CD4-positive, alpha-beta T cell (primary cell): ENCODE results near the gene MEF2A. TPM values are rescaled to one million over a fixed set of nuclear protein-coding genes. Genes with fewer than 3 reads are reported as not detected.

Source experiments
- ATAC-seq: fragments of 200-7000 bp; cut with Tn5 transposase; one replicate; pipeline ENCODE4 v1.10.0; 2022; ENCODE audit warnings: mild to moderate bottlenecking; ENCODE audit not compliant: poor library complexity
- CTCF ChIA-PET: fragments of 350-600 bp; sonication (Branson Sonifier 250); formaldehyde crosslinking; loops from one replicate; lab custom pipeline; 2021; ENCODE audit warnings: antibody characterized with exemption, inconsistent platforms; lab: Charles Lee
- POLR2A ChIA-PET: fragments of 350-600 bp; sonication (Branson Sonifier 250); formaldehyde crosslinking; loops from one replicate; lab custom pipeline; 2021; ENCODE audit warnings: antibody characterized with exemption, inconsistent platforms; lab: Charles Lee
- DNase-seq, 14 experiments: peaks; one replicate each; pipeline ENCODE4 v3.0.0-alpha.2; 2013 to 2020; ENCODE audit warnings: mixed read lengths in 2 of 14
- H3K27ac ChIP-seq, 2 donors: one replicate each; pipeline versions ENCODE4 v1.5.1 to v1.7.0; 2013; ENCODE audit warnings: low read length in 2 of 2, low read depth in 1 of 2, mild to moderate bottlenecking in 1 of 2
- H3K27me3 ChIP-seq, 2 experiments: 1 replicate in 1 of 2; 2 replicates in 1 of 2; pipeline versions ENCODE4 v1.6.1 to v1.7.0; 2013; ENCODE audit warnings: low read length in 2 of 2, control low read depth in 1 of 2, mild to moderate bottlenecking in 1 of 2, moderate library complexity in 1 of 2; ENCODE audit not compliant: insufficient read depth in 2 of 2, control insufficient read depth in 1 of 2
- H3K36me3 ChIP-seq: one replicate; pipeline ENCODE4 v1.6.1; 2013; ENCODE audit warnings: low read length, control low read depth; ENCODE audit not compliant: insufficient read depth
- H3K4me1 ChIP-seq: one replicate; pipeline ENCODE4 v1.6.1; 2013; ENCODE audit warnings: low read length, control low read depth; ENCODE audit not compliant: insufficient read depth
- H3K4me3 ChIP-seq: one replicate; pipeline ENCODE4 v1.5.1; 2013; ENCODE audit warnings: mild to moderate bottlenecking, low read length, moderate library complexity
- H3K9me3 ChIP-seq, 2 experiments: 1 replicate in 1 of 2; 2 replicates in 1 of 2; pipeline versions ENCODE4 v1.6.1 to v1.7.0; 2013; ENCODE audit warnings: low read length in 2 of 2, mild to moderate bottlenecking in 2 of 2, control low read depth in 1 of 2, moderate library complexity in 1 of 2; ENCODE audit not compliant: control insufficient read depth in 1 of 2, insufficient read depth in 1 of 2
- H3K27ac Mint-ChIP-seq: one replicate; pipeline ENCODE4 v1.8.0; 2020; ENCODE audit warnings: mixed read lengths
- H3K27me3 Mint-ChIP-seq: one replicate; pipeline ENCODE4 v1.8.0; 2021; ENCODE audit warnings: mixed read lengths
- H3K36me3 Mint-ChIP-seq: one replicate; pipeline ENCODE4 v1.8.0; 2021; ENCODE audit warnings: low read depth, mixed read lengths
- H3K4me1 Mint-ChIP-seq: one replicate; pipeline ENCODE4 v1.8.0; 2021; ENCODE audit warnings: low read depth, mixed read lengths
- H3K4me3 Mint-ChIP-seq: one replicate; pipeline ENCODE4 v1.8.0; 2020; ENCODE audit warnings: mild to moderate bottlenecking, mixed read lengths
- H3K9me3 Mint-ChIP-seq: one replicate; pipeline ENCODE4 v1.8.0; 2020; ENCODE audit warnings: mixed read lengths
- intact Hi-C, 2 experiments: fragments of 100-400 bp; cut with DNase I in 1 of 2; cut with micrococcal nuclease in 1 of 2; formaldehyde crosslinking; loops; one replicate each; pipeline versions ENCODE4 v1.15.1 to v1.9.0; 2023 to 2025; cut with DNase I, micrococcal nuclease
- total RNA-seq, 174 experiments: library from RNA in 2 of 174; stranded (reverse) in 2 of 174; gene quantifications; one replicate each; pipeline ENCODE4 v1.2.3 and lab custom pipeline; 2021 to 2026
- TF ChIP-seq, protein P1 (sequence below): fragments of 200-600 bp; IDR thresholded peaks from one replicate; pipeline ENCODE4 v1.8.0; 2022; ENCODE audit warnings: antibody characterized with exemption, mild to moderate bottlenecking

The MEF2A gene
- total RNA-seq, 2 experiments from 2014 or later: 23.2 to 24.9 TPM

DNA sequence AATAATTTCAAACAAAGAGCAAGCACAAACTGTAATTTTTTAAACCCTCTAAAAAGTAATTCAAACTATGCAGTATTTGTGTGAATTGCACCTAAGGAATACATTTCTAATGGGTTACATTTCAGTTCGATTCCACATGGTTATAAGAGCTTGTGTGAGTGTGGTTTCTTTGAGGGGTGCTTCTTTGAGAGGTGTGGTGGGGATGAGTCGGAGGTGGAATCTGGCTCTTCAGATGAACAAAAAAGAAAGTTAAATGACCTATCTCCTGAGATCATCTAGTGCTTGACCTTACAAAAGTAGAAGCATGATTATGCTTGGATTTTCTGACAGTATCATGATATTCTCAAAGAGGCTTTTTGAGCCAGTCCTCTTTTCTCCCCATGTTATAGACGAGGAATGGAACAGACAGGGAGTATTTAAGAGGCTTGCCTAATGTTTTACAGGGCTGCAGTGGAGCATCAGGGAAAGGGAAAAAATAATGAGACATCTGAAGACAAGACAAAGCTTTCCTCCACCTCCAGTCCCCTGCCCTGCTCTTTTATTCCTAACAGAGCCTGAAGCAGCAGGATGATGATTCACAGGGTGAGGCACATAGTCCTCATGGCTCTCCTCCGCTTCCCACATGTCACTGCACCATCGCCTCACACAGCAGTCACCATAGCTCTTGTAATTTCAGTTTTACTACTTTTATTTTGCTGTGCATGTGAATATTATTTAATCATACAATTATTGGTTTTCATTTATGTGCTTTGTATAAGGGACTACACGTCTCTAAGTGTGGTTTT lies 85.4 kb downstream of the MEF2A start:
- peaks cover 13% of the 10 kb centered on the region for H3K4me1 Mint-ChIP-seq
- Histone ChIP-seq H3K9me3 (peaks cover 0 to 7% of the 10 kb centered on the region in 2 experiments), H3K36me3 (peaks cover 34% of the 10 kb centered on the region), H3K4me3 (no peak overlapping the region), H3K27me3 (no peaks in the 10 kb centered on the region), H3K27ac (no peak overlapping the region), H3K4me1 (no peaks in the 10 kb centered on the region)
- H3K36me3 Mint-ChIP-seq: peaks cover 48% of the 10 kb centered on the region
- no peak overlapping the region for H3K4me3 Mint-ChIP-seq
- POLR2A ChIA-PET: no interaction called here
- H3K27ac Mint-ChIP-seq: no peak overlapping the region
- CTCF ChIA-PET: interaction anchor here (1.3 kb wide), 1 partner anchor 53 kb away, joined by 4 read pairs; no protein-coding TSS in a partner anchor
- ATAC-seq: no peak
- H3K9me3 Mint-ChIP-seq: peaks cover 1% of the 10 kb centered on the region
- H3K27me3 Mint-ChIP-seq: no peaks in the 10 kb centered on the region
- intact Hi-C loops: no loop called here
- no peak for DNase-seq
- TF ChIP-seq, protein P1, sequence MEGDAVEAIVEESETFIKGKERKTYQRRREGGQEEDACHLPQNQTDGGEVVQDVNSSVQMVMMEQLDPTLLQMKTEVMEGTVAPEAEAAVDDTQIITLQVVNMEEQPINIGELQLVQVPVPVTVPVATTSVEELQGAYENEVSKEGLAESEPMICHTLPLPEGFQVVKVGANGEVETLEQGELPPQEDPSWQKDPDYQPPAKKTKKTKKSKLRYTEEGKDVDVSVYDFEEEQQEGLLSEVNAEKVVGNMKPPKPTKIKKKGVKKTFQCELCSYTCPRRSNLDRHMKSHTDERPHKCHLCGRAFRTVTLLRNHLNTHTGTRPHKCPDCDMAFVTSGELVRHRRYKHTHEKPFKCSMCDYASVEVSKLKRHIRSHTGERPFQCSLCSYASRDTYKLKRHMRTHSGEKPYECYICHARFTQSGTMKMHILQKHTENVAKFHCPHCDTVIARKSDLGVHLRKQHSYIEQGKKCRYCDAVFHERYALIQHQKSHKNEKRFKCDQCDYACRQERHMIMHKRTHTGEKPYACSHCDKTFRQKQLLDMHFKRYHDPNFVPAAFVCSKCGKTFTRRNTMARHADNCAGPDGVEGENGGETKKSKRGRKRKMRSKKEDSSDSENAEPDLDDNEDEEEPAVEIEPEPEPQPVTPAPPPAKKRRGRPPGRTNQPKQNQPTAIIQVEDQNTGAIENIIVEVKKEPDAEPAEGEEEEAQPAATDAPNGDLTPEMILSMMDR: no peak

DNA sequence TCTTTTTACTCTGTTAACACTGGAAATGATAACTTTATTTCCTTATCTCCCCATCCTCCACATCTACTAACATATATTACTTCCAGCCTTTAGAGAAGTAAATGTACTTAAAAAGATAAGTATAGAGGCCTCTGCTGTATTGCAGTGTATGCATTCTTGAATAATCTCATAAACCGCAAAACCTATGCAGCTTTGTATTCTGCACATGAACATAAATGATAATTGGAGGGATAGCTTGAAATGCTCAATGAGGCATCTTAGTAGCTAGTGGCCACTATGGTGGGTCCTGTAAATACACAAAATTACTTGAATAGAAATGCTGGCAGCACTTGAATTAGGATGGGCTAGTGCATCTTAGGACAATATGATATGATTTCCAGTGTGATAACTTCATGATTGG lies 90.4 kb downstream of the MEF2A start:
- no peak overlapping the region for H3K27ac Mint-ChIP-seq
- H3K4me3 Mint-ChIP-seq: no peak overlapping the region
- Histone ChIP-seq H3K9me3 (no peaks in the 10 kb centered on the region), H3K36me3 (peaks cover 5% of the 10 kb centered on the region), H3K4me1 (no peaks in the 10 kb centered on the region), H3K27me3 (no peaks in the 10 kb centered on the region), H3K27ac (no peak overlapping the region), H3K4me3 (no peak overlapping the region)
- TF ChIP-seq, protein P1: no peak
- CTCF ChIA-PET: interaction anchor here (0.8 to 1.4 kb wide), 2 partner anchors 14 to 16 kb away, joined by 3 read pairs; no protein-coding TSS in a partner anchor
- no peaks in the 10 kb centered on the region for H3K9me3 Mint-ChIP-seq
- intact Hi-C loops: no loop called here
- H3K36me3 Mint-ChIP-seq: peaks cover 36% of the 10 kb centered on the region
- POLR2A ChIA-PET: no interaction called here
- peaks cover 37% of the 10 kb centered on the region for H3K4me1 Mint-ChIP-seq
- no peak for ATAC-seq
- H3K27me3 Mint-ChIP-seq: no peaks in the 10 kb centered on the region
- no peak for DNase-seq

DNA sequence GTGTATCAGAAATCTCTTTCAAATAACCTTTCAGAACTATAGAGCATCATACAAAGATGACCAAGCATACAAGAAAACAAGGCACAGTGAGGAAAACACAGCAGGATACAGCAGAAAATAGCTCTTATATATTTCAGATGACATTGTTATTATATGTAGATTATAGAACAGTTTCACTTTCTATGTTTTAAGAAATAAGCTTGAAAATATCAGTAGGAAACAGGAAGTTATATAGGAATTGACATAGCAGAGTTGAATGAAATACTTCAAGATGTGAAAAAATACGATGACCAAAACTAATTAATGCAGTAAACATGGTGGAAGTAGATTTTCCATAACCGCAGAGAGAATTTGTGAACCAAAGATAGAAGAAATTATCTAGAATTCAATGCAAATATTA lies 92.2 kb downstream of the MEF2A start:
- Histone ChIP-seq H3K4me1 (no peaks in the 10 kb centered on the region), H3K9me3 (no peaks in the 10 kb centered on the region), H3K4me3 (no peak overlapping the region), H3K27ac (no peak overlapping the region), H3K27me3 (no peaks in the 10 kb centered on the region), H3K36me3 (no peaks in the 10 kb centered on the region)
- ChIA-PET POLR2A (interaction anchor here (0.7 kb wide), 1 partner anchor 46 kb away, joined by 3 read pairs; no protein-coding TSS in a partner anchor), CTCF (no interaction called here)
- no peak overlapping the region for H3K4me3 Mint-ChIP-seq
- H3K36me3 Mint-ChIP-seq: peaks cover 33% of the 10 kb centered on the region
- TF ChIP-seq, protein P1: no peak
- intact Hi-C loops: loop anchor here in 1 of 2 experiments (1.0 kb wide), 1 partner anchor 13 kb away; no protein-coding TSS in a partner anchor
- no peaks in the 10 kb centered on the region for H3K27me3 Mint-ChIP-seq
- peaks cover 37% of the 10 kb centered on the region for H3K4me1 Mint-ChIP-seq
- ATAC-seq (no peak), DNase-seq (peak in 1 of 14 experiments; percentile 1)
- no peak overlapping the region for H3K27ac Mint-ChIP-seq
- H3K9me3 Mint-ChIP-seq: no peaks in the 10 kb centered on the region
